Measurements from ENCODE around the gene SH3YL1. TPM values are rescaled to one million over a fixed set of nuclear protein-coding genes. Genes with fewer than 3 reads are reported as not detected.

SH3YL1 gene
- total RNA-seq, 4 donors from 2014 or later: 14.9 to 31.4 (median 26.7) TPM

GRCh38 chr2:228518-229278 lies 35.1 kb downstream of the SH3YL1 start:
- no peak for ATAC-seq
- H3K36me3 ChIP-seq: peaks cover 0 to 84% of the 10 kb centered on the region in 2 donors
- H3K27me3 ChIP-seq: no peaks in the 10 kb centered on the region

GRCh38 chr2:228115-228514 lies 35.7 kb downstream of the SH3YL1 start:
- no peaks in the 10 kb centered on the region for H3K27me3 ChIP-seq
- no peak for TF ChIP-seq EP300 (IDR thresholded peaks at IDR 0.05)
- no peak for TF ChIP-seq POLR2A (IDR thresholded peaks at IDR 0.05)
- TF ChIP-seq CTCF (IDR thresholded peaks at IDR 0.05): no peak
- no peak for TF ChIP-seq POLR2AphosphoS5 (IDR thresholded peaks at IDR 0.05)
- H3K36me3 ChIP-seq: peaks cover 0 to 84% of the 10 kb centered on the region in 2 donors
- H3K4me3 ChIP-seq: no peak overlapping the region
- WGBS, 2 donors (ENCODE audit: low coverage in 1 of 2): 87 to 96% methylated on average over 5 to 9 of the region's 9 CpGs
- ATAC-seq: no peak
- H3K4me1 ChIP-seq: no peaks in the 10 kb centered on the region
- no peaks in the 10 kb centered on the region for H3K9me3 ChIP-seq
- H3K27ac ChIP-seq: no peak overlapping the region

More at GRCh38 chr2:228518-229278, 35.1 kb downstream of the SH3YL1 start:
- Histone ChIP-seq H3K4me3 (no peak overlapping the region), H3K4me1 (no peaks in the 10 kb centered on the region), H3K27ac (no peak overlapping the region), H3K9me3 (no peaks in the 10 kb centered on the region)
- 93 to 94% methylated on average over 7 to 8 of the region's 8 CpGs for WGBS, 2 donors (ENCODE audit: low coverage in 1 of 2)
- no peak for TF ChIP-seq CTCF (IDR thresholded peaks at IDR 0.05)
- no peak for TF ChIP-seq EP300 (IDR thresholded peaks at IDR 0.05)
- TF ChIP-seq POLR2A (IDR thresholded peaks at IDR 0.05): no peak

- ATAC-seq: no peak
- peaks cover 0 to 93% of the 10 kb centered on the region in 2 donors for H3K36me3 ChIP-seq
- no peak overlapping the region for H3K27ac ChIP-seq
- 84 to 92% methylated on average over 6 of the region's 6 CpGs for WGBS, 2 donors (ENCODE audit: low coverage in 1 of 2)
- no peaks in the 10 kb centered on the region for H3K27me3 ChIP-seq
- no peaks in the 10 kb centered on the region for H3K4me1 ChIP-seq
- TF ChIP-seq POLR2A (IDR thresholded peaks at IDR 0.05): no peak
- no peak for TF ChIP-seq POLR2AphosphoS5 (IDR thresholded peaks at IDR 0.05)
- no peak for TF ChIP-seq EP300 (IDR thresholded peaks at IDR 0.05)
- TF ChIP-seq CTCF (IDR thresholded peaks at IDR 0.05): no peak
- H3K4me3 ChIP-seq: no peak overlapping the region
- no peaks in the 10 kb centered on the region for H3K9me3 ChIP-seq
Measured at GRCh38 chr2:223971-224760, 39.7 kb downstream of the SH3YL1 start.

GRCh38 chr2:223451-223850 lies 40.4 kb downstream of the SH3YL1 start:
- TF ChIP-seq CTCF (IDR thresholded peaks at IDR 0.05) (no peak), EP300 (IDR thresholded peaks at IDR 0.05) (no peak), POLR2AphosphoS5 (IDR thresholded peaks at IDR 0.05) (no peak), POLR2A (IDR thresholded peaks at IDR 0.05) (no peak)
- H3K36me3 ChIP-seq: peaks cover 0 to 93% of the 10 kb centered on the region in 2 donors
- ATAC-seq: no peak

More at GRCh38 chr2:223451-223850, 40.4 kb downstream of the SH3YL1 start:
- 76 to 80% methylated on average over 2 to 3 of the region's 4 CpGs for WGBS, 2 donors (ENCODE audit: low coverage in 1 of 2)
- Histone ChIP-seq H3K9me3 (no peaks in the 10 kb centered on the region), H3K4me3 (no peak overlapping the region), H3K4me1 (no peaks in the 10 kb centered on the region), H3K27me3 (no peaks in the 10 kb centered on the region), H3K27ac (no peak overlapping the region)

Measured in gastroesophageal sphincter (tissue), 4 donors.